Calu3 (cell line): ENCODE data around the gene ZNF683. TPM values are rescaled to one million over a fixed set of nuclear protein-coding genes. Genes with fewer than 3 reads are reported as not detected.
A peak's percentile ranks its signal among the peaks of the same experiment; 100 is the strongest.

ENCODE experiments used
- BruUV-seq: library from RNA; stranded (reverse); fragments of 400-500 nt; replicated peaks from 2 replicates; lab custom pipeline; 2021; lab: Mats Ljungman, UMichigan
- CTCF ChIA-PET: fragments of 300-600 bp; sonication (Branson Sonifier 250); formaldehyde crosslinking; loops from one replicate; lab custom pipeline; 2022; ENCODE audit warnings: antibody characterized with exemption; lab: Charles Lee
- DNase-seq: peaks from one replicate; pipeline ENCODE4 v3.0.0; 2022
- H3K27ac Mint-ChIP-seq: one replicate; pipeline ENCODE4 v1.8.0; 2022; ENCODE audit warnings: mixed read lengths; ENCODE audit not compliant: unreplicated experiment
- H3K27me3 Mint-ChIP-seq: one replicate; pipeline ENCODE4 v1.8.0; 2022; ENCODE audit warnings: mixed read lengths; ENCODE audit not compliant: unreplicated experiment
- H3K36me3 Mint-ChIP-seq: one replicate; pipeline ENCODE4 v1.8.0; 2022; ENCODE audit warnings: mild to moderate bottlenecking, moderate library complexity, mixed read lengths; ENCODE audit not compliant: insufficient read depth, unreplicated experiment
- H3K4me1 Mint-ChIP-seq: one replicate; pipeline ENCODE4 v1.8.0; 2022; ENCODE audit warnings: mild to moderate bottlenecking, low read depth, mixed read lengths; ENCODE audit not compliant: unreplicated experiment
- H3K4me3 Mint-ChIP-seq: one replicate; pipeline ENCODE4 v1.8.0; 2022; ENCODE audit warnings: mild to moderate bottlenecking, low read depth, moderate library complexity, mixed read lengths; ENCODE audit not compliant: unreplicated experiment
- H3K9me3 Mint-ChIP-seq: one replicate; pipeline ENCODE4 v1.8.0; 2022; ENCODE audit warnings: low read depth, mixed read lengths; ENCODE audit not compliant: unreplicated experiment
- intact Hi-C: fragments of 100-400 bp; cut with micrococcal nuclease; formaldehyde crosslinking; loops from one replicate; pipeline ENCODE4 v1.10.0; 2022; ENCODE audit not compliant: unreplicated experiment
- total RNA-seq: library from RNA; stranded (reverse); gene quantifications from 2 replicates; pipeline ENCODE4 v1.2.3, GENCODE V29; 2022
- TF ChIP-seq, protein P1 (sequence below): fragments of 200-600 bp; IDR thresholded peaks from one replicate; pipeline ENCODE4 v1.8.0; 2022; ENCODE audit warnings: antibody characterized with exemption; ENCODE audit not compliant: unreplicated experiment

ZNF683 gene
- total RNA-seq, 1 experiment from 2014 or later = not detected

DNA sequence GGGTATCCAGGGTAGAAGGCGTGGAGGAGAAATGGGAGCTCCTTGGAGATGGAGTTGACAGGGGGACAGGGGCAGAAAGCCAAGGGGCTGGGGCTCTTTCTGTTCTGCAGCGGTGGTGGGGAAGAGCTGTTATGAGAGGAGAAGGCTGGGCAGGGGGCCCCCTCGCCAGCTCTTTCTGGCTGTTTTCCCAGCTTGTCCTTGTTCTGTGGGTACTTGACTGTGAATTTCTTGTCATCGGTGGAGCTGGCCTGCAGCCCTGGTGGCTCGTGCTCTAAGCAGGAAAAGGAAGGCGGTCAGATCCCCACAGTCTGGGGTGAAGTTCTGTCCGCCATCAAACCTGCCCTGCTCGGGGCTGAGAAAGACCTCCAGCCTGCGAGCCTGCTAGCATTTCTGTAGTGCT, 7.6 kb downstream of the ZNF683 start:
- Mint-ChIP-seq H3K27me3 (peaks cover 17% of the 10 kb centered on the region), H3K4me1 (peaks cover 2% of the 10 kb centered on the region), H3K4me3 (no peak overlapping the region), H3K27ac (no peak overlapping the region), H3K9me3 (no peaks in the 10 kb centered on the region), H3K36me3 (peaks cover 3% of the 10 kb centered on the region)
- CTCF ChIA-PET = interaction anchor here (0.6 to 1.2 kb wide), 2 partner anchors 13 to 161 kb away, joined by 3 to 6 read pairs; no protein-coding TSS in a partner anchor
- no TSS peak for BruUV-seq
- intact Hi-C loops = loop anchor here (5.0 kb wide), 2 partner anchors 43 to 88 kb away; no protein-coding TSS in a partner anchor
- TF ChIP-seq, protein P1, sequence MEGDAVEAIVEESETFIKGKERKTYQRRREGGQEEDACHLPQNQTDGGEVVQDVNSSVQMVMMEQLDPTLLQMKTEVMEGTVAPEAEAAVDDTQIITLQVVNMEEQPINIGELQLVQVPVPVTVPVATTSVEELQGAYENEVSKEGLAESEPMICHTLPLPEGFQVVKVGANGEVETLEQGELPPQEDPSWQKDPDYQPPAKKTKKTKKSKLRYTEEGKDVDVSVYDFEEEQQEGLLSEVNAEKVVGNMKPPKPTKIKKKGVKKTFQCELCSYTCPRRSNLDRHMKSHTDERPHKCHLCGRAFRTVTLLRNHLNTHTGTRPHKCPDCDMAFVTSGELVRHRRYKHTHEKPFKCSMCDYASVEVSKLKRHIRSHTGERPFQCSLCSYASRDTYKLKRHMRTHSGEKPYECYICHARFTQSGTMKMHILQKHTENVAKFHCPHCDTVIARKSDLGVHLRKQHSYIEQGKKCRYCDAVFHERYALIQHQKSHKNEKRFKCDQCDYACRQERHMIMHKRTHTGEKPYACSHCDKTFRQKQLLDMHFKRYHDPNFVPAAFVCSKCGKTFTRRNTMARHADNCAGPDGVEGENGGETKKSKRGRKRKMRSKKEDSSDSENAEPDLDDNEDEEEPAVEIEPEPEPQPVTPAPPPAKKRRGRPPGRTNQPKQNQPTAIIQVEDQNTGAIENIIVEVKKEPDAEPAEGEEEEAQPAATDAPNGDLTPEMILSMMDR = no peak
- no peak for DNase-seq

DNA sequence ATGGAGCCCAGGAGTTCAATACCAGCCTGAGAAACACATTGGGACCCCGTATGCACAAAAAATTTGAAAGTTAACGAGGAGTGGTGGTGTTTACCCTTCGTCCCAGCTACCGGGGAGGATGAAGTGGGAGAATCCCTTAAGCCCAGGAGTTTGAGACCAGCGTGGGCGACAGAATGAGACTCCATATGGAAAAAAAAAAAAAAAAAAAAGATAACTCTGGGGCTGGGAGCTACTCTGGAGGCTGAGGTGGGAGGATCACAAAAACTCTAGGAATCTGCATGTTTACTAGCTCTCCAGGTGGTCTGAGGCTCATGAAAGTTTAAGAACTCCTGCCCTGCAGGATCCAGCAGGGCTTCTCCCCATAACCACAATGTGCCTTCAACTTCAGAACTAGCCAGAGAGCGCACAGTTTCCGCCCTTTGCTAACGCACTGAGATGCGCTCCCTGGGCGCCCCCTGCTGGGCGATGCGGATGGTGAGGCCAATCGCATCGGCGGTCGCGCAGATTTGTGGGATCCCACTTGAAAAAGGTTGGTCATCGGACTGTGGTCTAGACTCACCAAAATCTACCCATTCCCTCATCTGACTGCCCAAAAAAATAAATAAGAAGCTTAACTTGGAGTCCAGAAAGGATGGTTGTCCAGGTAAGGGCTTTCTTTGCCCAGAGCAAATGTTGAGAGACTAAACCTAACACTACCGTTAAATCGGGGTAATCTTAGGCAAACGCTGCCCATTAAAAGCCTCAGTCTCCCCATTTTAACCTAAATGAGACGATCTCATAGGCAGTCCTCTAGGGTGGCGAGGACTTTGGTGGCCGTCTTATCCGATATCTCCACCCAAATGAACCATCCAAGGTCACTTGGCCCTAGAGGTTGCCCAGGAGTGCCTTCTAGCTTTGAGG, 8.8 kb downstream of the ZNF683 start:
- DNase-seq = peak; percentile 88
- Mint-ChIP-seq H3K9me3 (no peaks in the 10 kb centered on the region), H3K4me3 (no peak overlapping the region), H3K27ac (no peak overlapping the region), H3K4me1 (peaks cover 14% of the 10 kb centered on the region), H3K27me3 (peaks cover 16% of the 10 kb centered on the region), H3K36me3 (peaks cover 10% of the 10 kb centered on the region)
- BruUV-seq = no TSS peak
- TF ChIP-seq, protein P1 = peak; percentile 74
- intact Hi-C loops = loop anchor here (5.0 kb wide), 2 partner anchors 41 to 86 kb away; no protein-coding TSS in a partner anchor
- CTCF ChIA-PET = interaction anchor here (1.2 kb wide), 1 partner anchor 14 kb away, joined by 6 read pairs; no protein-coding TSS in a partner anchor

DNA sequence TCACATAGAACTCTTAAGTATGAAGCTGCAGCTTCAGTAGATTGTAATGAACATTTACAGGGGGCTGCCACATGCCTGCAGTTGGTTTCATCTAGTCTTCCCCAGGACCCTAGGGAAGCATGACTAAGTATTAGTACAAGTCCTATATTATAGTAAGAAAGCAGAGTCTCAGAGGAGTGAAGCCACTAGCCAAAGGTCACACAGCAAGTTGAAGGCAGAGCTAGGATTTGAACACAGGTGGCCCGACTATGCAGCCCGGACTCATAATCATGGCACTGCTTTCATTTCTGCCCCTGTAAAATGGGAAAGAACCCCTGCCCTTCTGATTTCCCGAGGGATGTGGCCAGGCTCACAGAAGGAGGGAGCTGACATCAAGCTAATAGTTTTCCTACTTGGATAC, 10.2 kb downstream of the ZNF683 start:
- Mint-ChIP-seq H3K4me1 (peaks cover 29% of the 10 kb centered on the region), H3K27ac (no peak overlapping the region), H3K36me3 (peaks cover 14% of the 10 kb centered on the region), H3K9me3 (no peaks in the 10 kb centered on the region), H3K27me3 (peaks cover 16% of the 10 kb centered on the region), H3K4me3 (no peak overlapping the region)
- intact Hi-C loops = loop anchor here (5.0 kb wide), 2 partner anchors 40 to 85 kb away; no protein-coding TSS in a partner anchor
- no TSS peak for BruUV-seq
- no peak for DNase-seq
- TF ChIP-seq, protein P1 = no peak
- CTCF ChIA-PET = no interaction called here

DNA sequence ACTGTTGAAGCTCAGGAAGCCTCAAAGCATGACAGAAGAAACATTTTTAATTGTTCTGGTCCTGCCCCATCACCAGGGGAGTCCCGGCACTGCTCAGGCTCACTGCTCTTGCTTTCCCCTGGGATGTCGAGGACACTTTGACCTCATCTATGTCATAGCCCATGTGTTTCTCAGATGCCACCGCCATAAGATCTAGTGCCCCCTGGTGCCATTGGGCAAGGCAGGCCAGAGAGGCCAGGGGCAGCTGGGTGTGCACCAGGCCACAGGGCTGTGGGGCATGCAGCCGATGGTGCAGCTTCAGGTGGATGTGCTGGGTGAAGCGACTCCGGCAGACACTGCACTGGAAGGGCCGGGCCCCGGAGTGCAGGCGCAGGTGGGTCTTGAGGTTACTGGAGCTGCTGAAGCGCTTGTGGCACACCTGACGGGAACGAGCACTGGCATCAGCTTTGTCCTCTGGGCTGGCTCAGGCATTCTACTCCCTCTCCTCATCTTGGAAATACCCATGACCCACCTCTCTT, 10.9 kb downstream of the ZNF683 start:
- DNase-seq = no peak
- TF ChIP-seq, protein P1 = no peak
- H3K4me1 Mint-ChIP-seq = peaks cover 35% of the 10 kb centered on the region
- H3K4me3 Mint-ChIP-seq = no peak overlapping the region
- H3K9me3 Mint-ChIP-seq = no peaks in the 10 kb centered on the region
- H3K27me3 Mint-ChIP-seq = peaks cover 16% of the 10 kb centered on the region
- peaks cover 14% of the 10 kb centered on the region for H3K36me3 Mint-ChIP-seq
- no TSS peak for BruUV-seq
- CTCF ChIA-PET = no interaction called here
- intact Hi-C loops = loop anchor here (5.0 kb wide), 2 partner anchors 39 to 84 kb away; no protein-coding TSS in a partner anchor
- H3K27ac Mint-ChIP-seq = no peak overlapping the region
